OCI-M2 (cell line): ENCODE measurements around the gene ZNF581.

ENCODE experiments used
- DNase-seq: peaks from one replicate; lab custom pipeline; 2025; ENCODE audit not compliant: unreplicated experiment; lab: John Stamatoyannopoulos, UW

Gene ZNF581, protein sequence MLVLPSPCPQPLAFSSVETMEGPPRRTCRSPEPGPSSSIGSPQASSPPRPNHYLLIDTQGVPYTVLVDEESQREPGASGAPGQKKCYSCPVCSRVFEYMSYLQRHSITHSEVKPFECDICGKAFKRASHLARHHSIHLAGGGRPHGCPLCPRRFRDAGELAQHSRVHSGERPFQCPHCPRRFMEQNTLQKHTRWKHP

DNA sequence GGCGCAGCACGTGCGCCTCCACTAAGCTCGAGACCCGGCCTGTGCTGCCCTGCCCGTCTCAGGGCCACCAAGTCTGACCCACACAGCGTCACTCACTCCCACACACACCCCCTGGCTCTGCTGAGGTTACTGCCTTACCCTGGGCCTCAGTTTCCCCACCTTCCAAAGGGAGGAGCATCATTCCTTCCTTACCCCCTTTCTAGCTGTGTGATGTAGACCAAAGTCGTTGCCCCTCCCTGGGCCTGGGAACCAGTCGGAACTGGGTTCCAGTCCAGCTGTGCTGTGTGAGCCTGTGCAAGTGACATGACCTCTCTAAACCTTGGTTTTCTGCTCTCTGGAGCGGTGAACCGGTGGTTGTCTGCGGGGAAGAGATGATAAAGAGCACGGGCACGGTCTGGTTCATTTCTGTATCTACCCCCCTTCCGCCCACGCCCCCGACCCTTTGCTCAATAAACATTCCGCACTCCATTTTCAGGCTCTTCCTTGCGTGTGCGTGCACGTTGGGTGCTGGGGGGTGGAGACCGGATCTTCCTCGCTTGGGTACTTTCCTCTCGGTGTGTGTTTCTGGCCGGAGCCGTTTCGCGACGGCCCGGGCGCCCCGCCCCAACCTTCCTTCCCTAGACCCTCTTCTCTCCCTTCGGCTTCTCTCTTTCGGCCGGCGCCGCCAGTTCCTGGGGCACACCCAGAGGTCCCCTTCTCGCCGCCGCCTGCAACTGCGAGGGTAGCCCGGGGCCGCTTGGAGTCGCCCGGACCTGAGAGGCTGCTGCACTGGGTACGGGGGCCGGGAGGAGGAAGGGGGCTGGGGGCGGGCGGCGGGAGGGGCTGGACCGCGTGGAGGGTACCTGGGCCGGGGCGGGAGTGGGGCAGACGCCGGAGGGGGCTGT lies at the start of gene ZNF581:
Gene ZNF581 (plus strand): TSS at position 647 of the 884 bp plus-strand sequence. CDS start 923 bp downstream, outside the sequence.
- peak; percentile 67 for DNase-seq

DNA sequence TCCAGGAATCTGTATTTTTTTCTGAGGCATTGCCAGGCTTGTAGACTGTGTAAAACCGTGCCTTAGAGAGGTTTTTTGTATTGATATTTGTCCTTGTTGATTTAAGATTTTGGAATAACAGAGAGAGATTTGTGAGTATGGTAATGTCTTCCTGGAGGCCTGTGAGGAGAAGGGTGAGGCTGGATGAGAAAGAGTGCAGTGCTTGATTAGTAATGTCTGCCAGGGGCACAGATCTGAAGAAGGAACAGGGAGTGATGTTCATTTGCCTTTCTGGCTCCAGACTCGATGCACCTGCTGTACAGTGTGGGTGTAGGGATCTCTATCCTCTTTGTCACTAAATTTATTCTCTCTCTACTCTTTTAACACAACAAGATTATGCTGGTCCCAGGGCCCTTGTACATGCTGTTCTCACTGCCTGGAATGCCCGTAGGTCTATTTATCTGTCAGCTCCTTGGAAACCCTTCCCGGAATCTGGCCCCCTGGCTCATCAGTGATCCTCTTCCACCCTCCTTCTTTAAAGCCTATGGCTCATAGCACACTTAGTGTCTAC lies 48.4 kb upstream of the ZNF581 start:
- no peak for DNase-seq

DNA sequence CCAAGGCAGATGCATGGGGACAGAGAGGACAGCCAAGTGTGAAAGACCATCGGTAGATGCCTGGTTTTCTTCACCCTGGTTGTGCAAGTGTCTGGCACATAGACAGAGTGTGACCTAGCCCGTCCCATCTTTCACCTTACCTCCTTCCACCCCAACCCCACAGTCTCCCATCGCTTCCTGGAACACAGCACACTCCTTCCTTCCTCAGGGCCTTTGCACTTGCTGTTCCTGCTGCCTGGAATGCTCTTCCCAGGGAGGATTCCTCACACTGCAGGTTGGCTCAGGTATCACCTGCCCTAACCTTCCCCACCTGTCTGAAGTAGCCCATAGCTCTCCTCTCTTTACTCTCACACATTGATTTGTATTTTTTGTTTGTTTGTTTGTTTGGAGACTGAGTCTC lies 47.1 kb upstream of the ZNF581 start:
- DNase-seq, result no peak

DNA sequence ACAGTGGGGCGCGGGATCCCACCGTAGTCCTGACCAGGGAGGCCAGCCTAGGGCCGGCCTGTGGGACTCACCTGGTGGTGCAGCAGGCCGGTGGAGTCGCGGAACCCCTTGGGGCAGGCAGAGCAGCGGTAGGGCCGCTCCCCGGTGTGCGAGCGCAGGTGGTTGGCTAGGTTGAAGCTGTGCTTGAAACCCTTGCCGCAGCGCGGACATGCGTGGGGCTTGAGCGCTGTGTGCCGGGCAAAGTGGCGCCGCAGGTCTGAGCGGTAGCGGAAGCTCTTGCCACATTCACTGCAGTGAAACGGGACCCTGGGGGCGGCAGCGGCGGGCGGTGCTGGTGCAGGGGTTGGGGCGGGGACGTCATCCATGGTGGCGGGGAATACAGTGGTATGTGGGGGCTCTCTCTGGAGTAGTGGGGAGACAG lies 45.9 kb upstream of the ZNF581 start:
- no peak for DNase-seq

DNA sequence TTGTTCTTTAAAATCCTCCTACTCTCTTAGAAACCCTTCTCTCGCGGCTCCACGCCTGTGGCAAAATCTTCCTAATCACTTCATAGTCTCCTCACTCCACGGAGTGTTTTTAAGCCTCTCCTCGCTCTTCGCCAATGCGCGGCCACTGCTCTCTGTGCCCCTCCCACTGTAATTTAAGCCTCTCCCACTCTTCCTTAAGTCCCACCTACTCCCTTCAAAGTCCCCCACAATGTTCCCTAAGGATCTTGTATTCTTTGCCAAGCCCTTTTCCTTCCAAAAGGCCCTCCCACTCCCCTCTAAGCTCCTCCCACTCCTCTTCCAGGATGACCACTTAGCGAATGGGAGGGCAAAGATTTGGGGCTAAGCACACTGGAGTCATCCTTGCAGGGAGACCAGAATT lies 45.4 kb upstream of the ZNF581 start:
- no peak for DNase-seq

DNA sequence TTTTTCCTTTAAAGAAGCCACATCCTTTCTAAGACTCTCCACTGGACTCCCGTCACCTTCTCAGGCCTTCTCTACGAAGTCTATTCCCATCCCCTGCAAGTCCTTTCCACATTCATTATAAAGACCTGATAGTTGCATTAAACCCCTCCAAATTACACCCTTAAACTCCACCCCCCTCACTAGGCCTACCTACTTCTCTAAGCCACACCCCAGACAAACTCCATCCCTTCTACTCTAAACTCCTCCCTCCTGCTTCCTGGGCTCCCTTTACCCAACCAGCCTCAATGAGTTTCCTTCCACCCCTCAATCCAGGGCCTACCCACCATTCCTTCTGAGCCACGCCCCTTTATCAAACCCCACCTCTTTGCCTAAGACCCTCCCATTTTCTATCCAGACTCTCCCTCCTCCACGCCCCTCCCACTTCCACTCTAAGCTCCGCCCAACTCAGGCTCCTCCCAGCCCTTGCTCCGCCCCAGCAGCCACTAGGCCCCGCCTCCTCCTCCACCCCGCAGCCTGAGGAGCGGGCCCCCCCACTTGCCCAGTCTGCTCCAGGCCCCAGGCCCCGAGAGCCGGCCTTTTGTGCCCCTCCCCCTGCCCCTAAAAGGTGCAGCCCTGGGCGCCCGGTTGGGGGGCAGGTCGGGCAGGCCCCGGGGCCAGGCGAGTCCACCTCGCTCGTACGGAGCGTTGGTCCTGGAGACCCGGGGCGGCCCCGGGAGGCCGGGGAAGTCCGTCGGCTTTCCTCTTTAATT lies 44.6 kb upstream of the ZNF581 start:
- DNase-seq, result peak; percentile 86

DNA sequence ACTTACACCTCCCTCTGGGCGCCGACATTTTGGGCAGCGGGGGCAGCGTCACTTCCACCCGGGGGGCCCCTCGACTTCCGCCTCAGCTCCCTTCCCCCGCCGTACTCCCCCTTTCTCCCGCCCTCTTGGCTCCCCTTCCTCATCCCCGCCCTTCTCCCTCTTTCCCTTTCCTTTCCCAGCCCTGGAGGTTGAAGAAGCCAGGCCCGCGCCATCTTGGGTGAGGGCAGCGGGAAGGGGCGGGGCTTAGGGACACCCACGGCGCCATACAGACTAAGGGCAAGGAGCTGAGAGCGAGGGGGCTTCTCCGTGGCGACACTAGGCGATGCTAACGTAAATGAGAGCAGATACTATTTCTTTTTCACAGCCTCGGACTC lies 44.0 kb upstream of the ZNF581 start, which contains the start of gene FIZ1:
Gene FIZ1 (minus strand): TSS at position 50 of the 374 bp plus-strand sequence. CDS start 1,652 bp downstream, outside the sequence.
- DNase-seq, result peak; percentile 97

DNA sequence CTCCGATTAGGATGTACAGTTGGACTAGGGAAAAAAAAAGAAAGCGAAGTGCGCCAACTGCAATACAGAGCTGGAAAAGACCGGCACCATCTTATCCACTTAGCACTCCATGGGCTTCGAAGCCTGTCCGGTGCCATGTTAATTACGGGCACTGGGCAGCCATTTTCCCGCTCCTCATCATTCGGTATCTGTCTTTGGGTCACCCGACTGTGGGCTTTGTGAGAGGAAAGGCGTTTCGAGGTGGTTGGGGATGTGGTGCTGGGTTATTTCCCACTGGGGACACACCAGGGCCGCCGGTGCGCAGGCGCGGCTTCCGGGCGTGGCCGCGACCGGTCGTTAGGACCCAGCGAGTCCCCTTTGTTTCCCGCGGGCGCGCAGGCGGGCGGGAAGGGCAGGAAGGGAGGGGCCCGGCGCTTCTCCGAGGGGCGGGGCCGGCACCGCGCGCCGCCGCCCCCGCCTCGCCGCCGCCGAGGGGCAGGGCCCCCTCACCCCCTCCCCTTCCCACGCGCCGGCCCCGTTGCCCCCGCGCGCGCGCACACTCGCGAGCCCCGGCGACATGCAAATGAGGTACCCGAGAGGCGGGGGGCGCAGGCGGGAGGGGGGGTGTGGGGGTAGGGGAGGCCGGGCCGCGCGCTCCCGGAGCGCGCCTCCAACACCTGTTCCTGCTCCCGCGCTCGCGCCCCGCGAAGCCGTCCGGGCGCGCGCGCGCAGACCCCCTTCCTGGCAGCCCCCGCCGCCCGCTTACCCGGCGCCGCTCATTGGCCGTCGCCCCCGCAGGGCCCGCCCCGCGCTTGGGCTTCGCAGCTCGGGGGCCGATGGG lies 43.4 kb upstream of the ZNF581 start, which contains the start of gene ZNF524:
Gene ZNF524 (plus strand): TSS at position 447 of the 820 bp plus-strand sequence. CDS start 1,825 bp downstream, outside the sequence.
- DNase-seq, result peak; percentile 97

DNA sequence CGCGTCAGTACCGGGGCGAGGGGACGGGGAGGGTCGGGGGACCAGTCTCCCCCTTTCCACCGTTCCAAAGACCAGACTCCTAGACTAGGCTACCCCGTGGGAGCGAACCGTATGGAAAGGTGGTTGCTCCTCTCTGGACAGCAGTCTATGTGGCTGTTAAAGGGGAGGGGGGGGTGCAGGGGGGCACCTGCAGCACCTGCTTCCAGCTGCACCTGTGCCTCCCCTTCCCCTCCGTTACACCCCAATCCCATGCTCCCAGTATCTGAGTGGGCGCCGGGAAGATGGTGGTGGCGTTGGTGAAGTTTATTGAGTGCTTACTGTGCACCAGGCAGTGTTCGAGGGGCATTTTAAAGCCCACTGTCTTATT lies 42.8 kb upstream of the ZNF581 start:
- DNase-seq, result no peak

DNA sequence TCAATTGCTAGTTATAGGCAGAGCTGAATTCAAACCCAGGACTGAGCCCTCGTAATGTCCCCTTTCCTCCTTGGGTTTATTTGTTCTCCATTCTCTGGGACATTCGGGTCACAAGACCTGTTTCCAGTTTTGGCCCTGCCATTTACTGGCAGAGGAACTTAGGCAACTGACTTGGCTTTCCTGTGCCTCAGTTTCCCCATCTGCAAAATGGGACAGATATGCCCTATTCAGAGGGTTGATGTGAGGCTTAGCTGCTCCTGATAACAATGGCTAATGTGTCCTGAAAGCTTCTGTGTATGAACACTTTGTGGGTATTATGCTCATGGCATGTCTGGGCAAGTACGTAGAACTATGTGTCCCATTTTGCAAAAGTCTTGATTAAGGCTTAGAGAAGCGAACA lies 42.4 kb upstream of the ZNF581 start:
- no peak for DNase-seq

DNA sequence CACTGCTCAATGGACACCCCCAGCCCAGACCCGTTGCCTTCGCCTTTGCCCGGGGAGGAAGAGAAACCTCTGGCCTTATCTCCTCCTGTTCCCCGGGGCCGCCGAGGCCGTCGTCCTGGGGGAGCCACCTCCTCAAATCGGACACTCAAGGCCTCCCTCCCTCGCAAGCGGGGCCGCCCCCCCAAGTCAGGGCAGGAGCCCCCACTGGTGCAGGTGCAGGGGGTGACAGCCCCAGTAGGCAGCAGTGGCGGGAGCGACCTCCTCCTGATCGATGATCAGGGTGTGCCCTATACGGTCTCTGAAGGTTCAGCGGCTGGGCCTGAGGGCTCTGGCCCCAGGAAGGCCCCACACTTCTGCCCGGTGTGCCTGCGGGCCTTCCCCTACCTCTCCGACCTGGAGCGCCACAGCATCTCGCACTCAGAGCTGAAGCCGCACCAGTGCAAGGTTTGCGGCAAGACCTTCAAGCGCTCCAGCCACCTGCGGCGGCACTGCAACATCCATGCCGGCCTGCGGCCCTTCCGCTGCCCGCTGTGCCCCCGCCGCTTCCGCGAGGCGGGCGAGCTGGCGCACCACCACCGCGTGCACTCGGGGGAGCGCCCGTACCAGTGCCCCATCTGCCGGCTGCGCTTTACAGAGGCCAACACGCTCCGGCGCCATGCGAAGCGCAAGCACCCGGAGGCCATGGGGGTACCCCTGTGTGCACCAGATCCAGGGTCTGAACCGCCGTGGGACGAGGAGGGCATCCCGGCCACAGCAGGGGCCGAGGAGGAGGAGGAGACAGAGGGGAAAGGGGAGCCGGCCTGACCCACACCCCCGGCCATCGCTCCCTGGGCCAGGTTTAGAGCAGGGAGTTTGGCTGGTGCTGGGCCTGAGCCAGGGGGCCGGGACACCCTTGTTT lies 41.1 kb upstream of the ZNF581 start:
- DNase-seq, result no peak

DNA sequence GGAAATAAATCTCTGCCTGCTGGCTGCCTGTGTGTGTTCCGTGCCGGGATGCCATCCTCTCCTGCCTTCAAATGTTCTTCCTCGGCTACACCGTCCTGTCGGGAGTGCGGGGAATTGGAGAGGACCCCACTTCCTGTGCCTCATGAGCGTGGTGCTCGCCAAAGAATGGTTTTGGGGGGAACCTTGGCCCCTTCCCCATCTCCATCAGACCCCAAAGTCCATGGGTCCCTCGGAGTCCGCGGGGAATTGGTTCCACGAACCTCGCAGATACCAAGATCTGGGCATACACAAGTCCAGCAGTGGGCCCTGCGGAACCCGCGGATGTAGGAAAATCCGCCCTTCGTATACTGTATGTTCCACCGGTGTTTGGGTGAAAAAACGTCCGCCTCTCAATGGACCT lies 40.3 kb upstream of the ZNF581 start:
- DNase-seq, result no peak

DNA sequence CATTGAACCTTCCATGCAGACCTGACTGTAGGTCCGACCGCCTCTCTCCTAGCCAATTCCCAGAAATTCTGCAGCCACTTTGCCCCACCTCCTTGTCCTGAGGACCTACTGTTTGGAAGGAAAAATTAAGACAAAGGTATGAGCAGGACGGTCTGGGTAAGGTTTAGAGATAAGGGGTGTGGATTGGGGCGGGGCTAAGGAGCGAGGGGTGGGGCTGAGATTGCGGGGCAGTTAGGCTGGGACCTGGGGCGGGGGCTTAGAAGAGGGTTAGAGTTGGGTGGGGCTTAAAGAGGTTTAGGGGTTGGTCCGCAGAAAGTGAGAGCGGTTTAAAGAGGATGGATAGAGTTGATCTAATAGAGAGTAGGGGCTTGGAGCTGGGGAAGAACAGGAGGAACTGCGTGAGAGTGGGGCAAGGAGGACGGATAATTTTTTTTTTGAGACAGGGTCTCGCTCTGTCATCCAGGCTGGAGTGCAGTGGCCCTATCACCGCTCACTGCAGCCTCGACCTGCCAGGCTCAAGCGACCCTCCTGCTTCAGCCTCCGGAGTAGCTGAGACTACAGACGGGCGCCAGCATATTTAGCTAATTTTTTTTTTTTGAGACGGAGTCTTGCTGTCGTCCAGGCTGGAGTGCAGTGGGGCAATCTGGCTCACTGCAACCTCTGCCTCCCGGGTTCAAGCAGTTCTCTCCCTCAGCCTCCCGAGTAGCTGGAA lies 39.7 kb upstream of the ZNF581 start:
- no peak for DNase-seq

DNA sequence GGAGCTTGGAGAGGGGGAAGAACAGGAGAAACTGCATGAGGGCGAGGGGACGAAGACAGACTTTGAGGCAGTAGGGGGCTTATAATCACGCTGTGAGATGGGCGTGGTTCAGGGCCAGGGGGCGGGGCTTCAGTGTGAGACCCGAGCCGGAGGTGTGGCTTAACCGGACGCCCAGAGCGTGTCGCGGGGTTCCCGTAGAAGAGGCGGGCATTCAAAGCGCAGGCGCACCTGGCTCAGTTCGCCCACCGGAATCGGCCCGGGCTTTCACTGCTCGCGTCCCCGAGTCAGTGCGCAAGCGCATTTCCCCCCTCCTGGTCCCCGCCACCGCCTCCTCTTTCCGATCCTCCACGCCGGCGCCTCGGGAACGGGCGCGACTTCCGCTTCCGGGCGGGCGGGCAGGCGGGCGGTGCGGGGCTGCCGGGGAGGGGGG lies 38.2 kb upstream of the ZNF581 start:
- peak; percentile 96 for DNase-seq

DNA sequence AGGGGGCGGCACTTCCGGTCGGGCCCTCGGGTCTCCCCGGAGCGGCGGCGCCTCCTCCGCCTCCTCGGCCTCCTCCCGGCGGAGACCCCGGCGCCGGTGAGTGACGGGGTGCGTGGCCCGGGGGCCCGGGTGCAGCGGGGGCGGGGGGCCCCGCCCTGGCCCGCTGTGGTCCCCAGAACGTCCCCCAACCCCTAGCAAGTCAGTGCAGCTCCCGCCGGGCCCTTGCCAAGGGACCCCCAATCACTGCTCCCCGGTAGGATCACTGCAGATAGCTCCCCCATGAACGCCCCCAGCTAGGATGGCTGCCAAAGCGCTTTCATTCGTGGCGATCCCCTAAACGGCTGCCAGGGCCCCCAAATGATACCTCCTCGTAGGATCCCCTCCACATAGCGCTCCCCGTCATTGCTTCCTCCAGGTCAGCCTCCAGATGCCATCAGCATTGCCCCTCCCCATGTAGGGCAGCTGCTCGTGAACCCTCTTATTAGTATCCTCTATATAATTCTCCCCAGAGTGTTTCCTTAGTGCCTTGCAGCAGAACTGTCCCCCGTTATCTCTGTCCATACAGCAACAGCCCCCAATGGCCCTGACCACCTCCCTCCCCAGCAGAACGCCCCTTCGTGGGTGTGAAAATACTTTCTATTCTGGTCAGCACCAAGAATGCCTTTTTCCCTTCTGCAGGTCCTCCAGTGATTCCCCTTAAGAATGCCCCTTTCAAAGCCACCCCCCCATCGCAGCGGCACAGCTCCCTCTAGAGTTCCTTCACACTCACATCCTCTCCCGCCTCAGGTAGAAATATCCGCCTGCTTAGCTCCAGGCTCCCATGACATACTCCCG lies 37.6 kb upstream of the ZNF581 start, which contains the start of gene ZNF865:
Gene ZNF865 (plus strand): TSS at position 11 of the 834 bp plus-strand sequence. CDS start 7,972 bp downstream, outside the sequence.
- DNase-seq, result no peak

DNA sequence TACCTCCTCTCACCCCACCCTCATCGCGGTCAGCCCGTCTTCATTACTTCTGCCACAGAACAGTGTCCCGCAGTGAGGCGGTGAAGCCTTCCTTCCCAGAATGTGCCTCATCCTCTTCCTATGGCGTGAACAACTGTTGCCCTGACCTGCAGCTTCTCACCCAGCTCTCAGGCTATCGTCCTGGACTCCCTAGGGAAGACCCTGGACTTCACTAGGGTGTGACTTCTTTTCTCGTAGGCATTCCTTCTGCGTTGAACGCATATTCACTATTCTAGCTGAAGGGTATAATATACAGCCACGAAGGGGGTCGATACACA lies 37.0 kb upstream of the ZNF581 start:
- no peak for DNase-seq

DNA sequence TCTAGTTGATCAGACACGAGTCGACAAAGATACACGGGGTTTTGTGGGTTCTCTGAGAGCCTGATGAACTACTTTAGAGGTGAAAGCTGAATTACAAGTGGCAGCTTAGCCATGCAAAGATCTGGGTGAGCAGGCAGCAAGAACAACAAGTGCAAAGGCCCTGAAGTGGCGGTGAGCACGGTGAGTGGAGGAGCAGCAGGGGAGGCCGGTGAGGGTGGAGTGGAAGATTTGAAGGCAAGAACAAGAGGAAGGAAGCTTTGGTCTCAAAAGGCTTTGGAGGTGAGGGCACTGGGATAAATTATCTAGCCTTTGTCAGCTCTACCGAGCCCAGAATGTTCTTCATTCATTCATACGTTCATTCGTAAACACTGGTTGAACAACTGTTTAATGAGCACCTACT lies 36.6 kb upstream of the ZNF581 start:
- no peak for DNase-seq

DNA sequence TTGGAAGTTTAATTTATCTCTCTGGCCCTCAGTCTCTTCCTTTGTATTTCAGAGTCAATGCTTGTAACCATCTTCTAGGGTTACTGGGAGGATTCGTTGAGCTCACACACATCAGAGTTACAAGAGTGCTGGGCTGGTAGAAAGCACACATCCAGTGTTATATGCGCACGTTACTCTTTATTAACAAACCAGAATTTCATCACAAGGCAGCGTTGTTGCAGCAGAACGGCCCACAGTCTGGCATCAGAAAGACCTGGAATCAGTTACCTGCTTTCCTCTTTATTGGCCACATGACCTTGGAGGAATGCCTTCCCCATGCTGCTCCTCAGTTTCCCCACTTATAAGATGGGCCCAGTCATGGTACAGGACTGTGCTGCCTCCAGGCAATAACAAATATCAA lies 34.1 kb upstream of the ZNF581 start:
- no peak for DNase-seq
